Immature natural killer cell (primary cell): ENCODE measurements around the gene NBEAL2. TPM values are rescaled to one million over a fixed set of nuclear protein-coding genes. Genes with fewer than 3 reads are reported as not detected.
"Not testable (repeated sequence)": the region's sequence is repeated elsewhere in the genome, so short reads cannot be mapped to it uniquely, and the experiment has no call there.

Source experiments
- DNase-seq, 3 donors: peaks; one replicate each; pipeline ENCODE4 v3.0.0; 2022; ENCODE audit warnings: mixed read lengths in 1 of 3
- H3K27ac Mint-ChIP-seq, 6 donors: one replicate each; pipeline ENCODE4 v1.8.0; 2020; ENCODE audit warnings: mixed read lengths in 6 of 6, mild to moderate bottlenecking in 5 of 6, inconsistent platforms in 4 of 6, moderate library complexity in 3 of 6
- H3K27me3 Mint-ChIP-seq, 3 donors: one replicate each; pipeline ENCODE4 v1.8.0; 2020 to 2021; ENCODE audit warnings: low read depth in 3 of 3, mild to moderate bottlenecking in 3 of 3, mixed read lengths in 3 of 3, moderate library complexity in 3 of 3, inconsistent platforms in 1 of 3
- H3K36me3 Mint-ChIP-seq, 3 donors: one replicate each; pipeline ENCODE4 v1.8.0; 2020; ENCODE audit warnings: mixed read lengths in 3 of 3, inconsistent platforms in 2 of 3, mild to moderate bottlenecking in 2 of 3
- H3K4me1 Mint-ChIP-seq, 2 donors: one replicate each; pipeline ENCODE4 v1.8.0; 2020; ENCODE audit warnings: inconsistent platforms in 2 of 2, mild to moderate bottlenecking in 2 of 2, mixed read lengths in 2 of 2, moderate library complexity in 1 of 2
- H3K4me3 Mint-ChIP-seq, 5 donors: one replicate each; pipeline ENCODE4 v1.8.0; 2020; ENCODE audit warnings: mild to moderate bottlenecking in 5 of 5, mixed read lengths in 5 of 5, inconsistent platforms in 3 of 5, moderate library complexity in 3 of 5
- H3K9me3 Mint-ChIP-seq, 6 donors: one replicate each; pipeline ENCODE4 v1.8.0; 2020; ENCODE audit warnings: mild to moderate bottlenecking in 6 of 6, mixed read lengths in 6 of 6, inconsistent platforms in 4 of 6, moderate library complexity in 3 of 6
- polyA plus RNA-seq, 3 donors: library from polyadenylated mRNA; unstranded; fragments of 300-500 nt; fragmentation: Illumina TruSeq; gene quantifications; one replicate each; pipeline ENCODE4 v1.2.3, GENCODE V29; 2021

Gene NBEAL2
- polyA plus RNA-seq, 3 donors from 2014 or later = 7.9 to 28.4 (median 9.9) TPM

DNA sequence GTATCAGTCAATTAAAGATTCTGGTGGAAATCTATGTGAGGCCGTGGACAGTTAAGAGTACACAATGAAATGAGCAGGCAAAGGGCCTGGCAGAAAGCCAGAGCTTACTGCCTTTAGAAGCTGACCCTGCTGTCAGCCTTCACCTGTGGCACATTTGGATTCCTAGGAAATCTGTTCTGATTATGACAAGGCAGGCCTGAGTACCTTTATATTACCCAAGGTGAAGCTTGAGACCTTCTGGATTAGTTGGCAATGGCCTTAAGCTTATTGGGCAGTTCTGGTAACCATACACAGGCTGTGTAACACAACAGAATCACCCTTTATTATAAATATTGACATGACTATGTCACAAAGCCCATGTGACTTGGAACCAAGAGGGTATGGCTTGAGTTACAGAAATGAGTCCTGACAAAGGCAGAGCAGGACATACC, 43.2 kb downstream of the NBEAL2 start:
- H3K9me3 Mint-ChIP-seq = no peaks in the 10 kb centered on the region
- DNase-seq = no peak
- peaks cover 0 to 19% (median 3%) of the 10 kb centered on the region in 3 donors for H3K36me3 Mint-ChIP-seq
- peaks cover 35 to 53% of the 10 kb centered on the region in 2 donors for H3K4me1 Mint-ChIP-seq
- peaks cover 0 to 8% (median 0%) of the 10 kb centered on the region in 3 donors for H3K27me3 Mint-ChIP-seq
- peak overlapping the region in 1 of 6 donors; percentile 36 for H3K27ac Mint-ChIP-seq
- H3K4me3 Mint-ChIP-seq = no peak overlapping the region

DNA sequence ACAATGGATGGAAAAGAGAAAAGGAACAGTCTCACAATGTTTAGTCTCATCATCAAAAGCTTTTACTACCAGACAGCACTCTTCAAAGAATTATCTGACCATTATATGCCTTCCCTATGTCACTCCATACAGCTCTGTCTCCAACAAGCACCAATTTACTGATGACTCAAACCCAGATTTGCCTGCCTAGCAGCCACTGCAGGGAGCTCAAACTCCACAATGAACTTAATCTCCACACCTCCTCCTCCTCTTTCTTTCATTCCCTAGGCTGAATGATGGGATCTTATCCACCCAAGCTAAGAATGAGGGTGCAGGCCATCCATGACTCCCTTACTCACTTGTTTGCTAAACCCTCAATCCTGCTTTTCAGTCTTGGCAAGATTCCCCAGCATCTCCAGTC, 45.5 kb downstream of the NBEAL2 start:
- H3K4me3 Mint-ChIP-seq = no peak overlapping the region
- no peaks in the 10 kb centered on the region for H3K9me3 Mint-ChIP-seq
- H3K4me1 Mint-ChIP-seq = peaks cover 17 to 31% of the 10 kb centered on the region in 2 donors
- peaks cover 0 to 7% (median 0%) of the 10 kb centered on the region in 3 donors for H3K27me3 Mint-ChIP-seq
- peaks cover 0 to 21% (median 2%) of the 10 kb centered on the region in 3 donors for H3K36me3 Mint-ChIP-seq
- no peak for DNase-seq
- H3K27ac Mint-ChIP-seq = peak overlapping the region in 2 of 6 donors; percentile 2 to 42

DNA sequence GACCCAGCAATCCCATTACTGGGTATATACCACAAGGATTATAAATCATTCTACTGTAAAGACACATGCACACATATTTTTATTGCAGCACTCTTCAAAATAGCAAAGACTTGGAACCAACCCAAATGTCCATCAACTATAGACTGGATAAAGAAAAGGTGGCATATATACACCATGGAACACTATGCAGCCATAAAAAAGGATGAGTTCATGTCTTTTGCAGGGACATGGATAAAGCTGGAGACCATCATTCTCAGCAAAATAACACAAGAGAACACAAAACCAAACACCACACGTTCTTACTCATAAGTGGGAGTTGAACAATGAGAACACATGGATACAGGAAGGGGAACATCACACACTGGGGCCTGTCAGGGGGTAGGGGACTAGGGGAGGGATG, 47.0 kb downstream of the NBEAL2 start:
- H3K27ac Mint-ChIP-seq = peak overlapping the region in 3 of 6 donors; percentile 7 to 74 (median 31)

DNA sequence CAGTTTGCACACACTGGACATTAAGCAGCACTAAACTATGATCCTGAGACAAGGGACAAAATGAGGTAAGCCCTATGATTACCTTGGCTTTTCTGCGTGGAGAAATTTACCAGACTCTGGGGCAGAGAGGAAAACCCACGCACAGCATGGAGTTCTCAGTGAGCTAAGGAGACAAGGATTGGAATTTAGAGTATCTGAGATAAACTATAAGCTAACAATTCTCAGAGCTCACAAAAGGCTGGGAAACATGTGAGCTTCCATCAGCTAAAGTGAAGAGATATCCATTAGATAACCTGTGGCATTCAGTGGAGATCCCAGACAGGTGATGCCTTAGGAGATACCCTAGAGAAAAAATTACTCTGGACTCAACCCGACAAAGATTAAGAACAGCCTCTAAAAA, 48.7 kb downstream of the NBEAL2 start:
- DNase-seq = no peak
- Mint-ChIP-seq H3K27ac (peak overlapping the region in 2 of 6 donors; percentile 22 to 49), H3K4me1 (peaks cover 21 to 45% of the 10 kb centered on the region in 2 donors), H3K9me3 (no peaks in the 10 kb centered on the region), H3K4me3 (no peak overlapping the region), H3K27me3 (no peaks in the 10 kb centered on the region), H3K36me3 (peaks cover 0 to 22% (median 3%) of the 10 kb centered on the region in 3 donors)

More for the DNA sequence above, 47.0 kb downstream of the NBEAL2 start:
- not testable (repeated sequence) for H3K27me3 Mint-ChIP-seq, H3K9me3 Mint-ChIP-seq, H3K4me3 Mint-ChIP-seq, DNase-seq
- peaks cover 0 to 18% (median 0%) of the 10 kb centered on the region in 3 donors for H3K36me3 Mint-ChIP-seq
- H3K4me1 Mint-ChIP-seq = peaks cover 22 to 34% of the 10 kb centered on the region in 2 donors

DNA sequence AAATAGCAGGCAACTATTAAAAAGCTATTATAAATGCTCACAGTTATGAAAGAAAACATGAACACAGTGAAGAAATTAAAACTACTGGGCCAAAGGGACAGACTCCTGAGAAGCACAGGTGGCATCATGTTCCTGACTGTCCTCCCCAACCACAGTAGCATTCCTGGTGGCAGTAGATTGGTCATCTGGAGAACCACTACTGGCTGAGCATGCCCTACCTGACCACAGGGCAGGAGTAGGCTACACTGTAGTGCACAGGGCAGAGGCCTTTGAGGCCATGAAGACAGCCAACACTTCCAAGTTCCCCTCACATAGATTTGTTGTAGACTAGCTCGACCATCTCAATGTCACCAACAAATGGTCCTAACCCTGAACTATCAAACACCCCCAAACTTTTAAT, 49.2 kb downstream of the NBEAL2 start:
- Mint-ChIP-seq H3K9me3 (no peaks in the 10 kb centered on the region), H3K4me3 (no peak overlapping the region), H3K27me3 (no peaks in the 10 kb centered on the region), H3K36me3 (peaks cover 0 to 24% (median 4%) of the 10 kb centered on the region in 3 donors), H3K27ac (peak overlapping the region in 1 of 6 donors; percentile 38), H3K4me1 (peaks cover 21 to 47% of the 10 kb centered on the region in 2 donors)
- no peak for DNase-seq

DNA sequence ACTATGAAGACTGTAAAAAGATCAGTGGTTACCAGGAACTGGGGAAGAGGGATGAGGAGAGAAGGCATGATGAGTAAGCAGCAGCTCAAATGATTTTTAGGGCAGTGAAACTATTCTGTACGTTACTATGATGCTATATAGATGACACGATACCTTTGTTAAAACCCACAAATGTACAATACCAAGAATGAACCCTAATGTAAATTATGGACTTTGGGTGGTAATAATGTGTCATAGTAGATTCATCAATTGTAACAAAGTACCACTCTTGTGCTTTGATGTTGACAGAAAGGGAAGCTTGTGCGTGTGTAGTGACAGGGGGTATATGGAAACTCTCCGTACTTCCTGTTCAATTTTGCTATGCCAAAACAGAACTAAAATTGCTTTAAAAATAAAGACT, 51.6 kb downstream of the NBEAL2 start:
- not testable (repeated sequence) for DNase-seq, H3K9me3 Mint-ChIP-seq, H3K4me3 Mint-ChIP-seq, H3K27me3 Mint-ChIP-seq
- Mint-ChIP-seq H3K4me1 (peaks cover 13 to 31% of the 10 kb centered on the region in 2 donors), H3K27ac (peak overlapping the region in 5 of 6 donors; percentile 7 to 82 (median 18)), H3K36me3 (peaks cover 12 to 42% (median 16%) of the 10 kb centered on the region in 3 donors)

DNA sequence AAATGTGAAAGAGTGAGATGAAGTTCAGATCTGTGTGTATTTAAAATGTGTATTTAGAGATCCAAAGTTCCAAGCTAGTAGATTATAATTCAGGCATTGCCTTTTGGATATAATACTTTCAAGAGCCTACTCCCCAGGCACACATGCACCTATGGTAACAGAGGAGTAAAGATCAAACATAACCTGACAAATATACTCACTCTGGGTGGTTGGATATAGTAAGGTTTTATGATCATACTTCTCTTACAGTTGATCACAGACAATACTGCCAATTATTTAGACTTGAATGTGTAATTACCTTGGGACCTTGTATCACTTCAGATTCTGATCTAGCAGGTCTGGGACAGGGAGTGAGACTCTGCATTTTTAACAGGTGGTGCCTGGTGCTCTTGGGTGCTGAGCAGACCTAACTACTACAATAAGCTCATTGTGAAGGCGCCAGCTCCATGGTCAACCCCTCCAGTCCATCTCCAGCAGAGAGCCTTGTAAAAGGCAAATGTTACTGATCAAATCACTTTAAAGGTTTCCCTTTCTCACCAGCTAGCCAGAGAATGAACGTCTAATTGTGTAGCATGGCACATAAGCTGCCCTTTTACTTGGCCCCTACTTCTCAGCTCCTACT, 55.5 kb downstream of the NBEAL2 start:
- Mint-ChIP-seq H3K36me3 (peaks cover 25 to 44% (median 29%) of the 10 kb centered on the region in 3 donors), H3K4me1 (peaks cover 28 to 49% of the 10 kb centered on the region in 2 donors), H3K4me3 (no peak overlapping the region), H3K27me3 (peaks cover 8 to 16% (median 16%) of the 10 kb centered on the region in 3 donors), H3K9me3 (no peaks in the 10 kb centered on the region), H3K27ac (peak overlapping the region in 5 of 6 donors; percentile 31 to 49 (median 40))
- DNase-seq = no peak

DNA sequence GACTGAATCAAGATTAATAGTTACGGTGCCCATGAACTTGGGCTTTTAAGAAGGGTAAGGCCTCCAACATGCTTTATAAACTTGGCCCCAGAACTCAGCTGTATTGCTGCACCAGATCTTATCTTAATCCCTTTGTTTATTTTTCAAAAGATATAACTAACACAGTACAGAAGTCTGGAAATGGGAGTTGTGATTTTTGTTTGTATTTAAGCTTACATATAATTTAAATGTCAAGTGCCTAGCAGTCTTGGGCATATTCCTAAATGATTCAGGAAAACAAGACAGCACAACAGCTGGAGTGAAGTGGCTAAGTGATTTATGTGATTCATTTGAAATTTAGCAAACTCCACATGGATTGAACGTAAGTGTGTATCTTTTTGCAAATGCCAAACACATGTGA, 56.2 kb downstream of the NBEAL2 start:
- no peaks in the 10 kb centered on the region for H3K9me3 Mint-ChIP-seq
- DNase-seq = no peak
- H3K4me3 Mint-ChIP-seq = no peak overlapping the region
- H3K27ac Mint-ChIP-seq = peak overlapping the region in 3 of 6 donors; percentile 20 to 49 (median 47)
- peaks cover 8 to 16% (median 16%) of the 10 kb centered on the region in 3 donors for H3K27me3 Mint-ChIP-seq
- H3K4me1 Mint-ChIP-seq = peaks cover 28 to 47% of the 10 kb centered on the region in 2 donors
- peaks cover 29 to 51% (median 35%) of the 10 kb centered on the region in 3 donors for H3K36me3 Mint-ChIP-seq

DNA sequence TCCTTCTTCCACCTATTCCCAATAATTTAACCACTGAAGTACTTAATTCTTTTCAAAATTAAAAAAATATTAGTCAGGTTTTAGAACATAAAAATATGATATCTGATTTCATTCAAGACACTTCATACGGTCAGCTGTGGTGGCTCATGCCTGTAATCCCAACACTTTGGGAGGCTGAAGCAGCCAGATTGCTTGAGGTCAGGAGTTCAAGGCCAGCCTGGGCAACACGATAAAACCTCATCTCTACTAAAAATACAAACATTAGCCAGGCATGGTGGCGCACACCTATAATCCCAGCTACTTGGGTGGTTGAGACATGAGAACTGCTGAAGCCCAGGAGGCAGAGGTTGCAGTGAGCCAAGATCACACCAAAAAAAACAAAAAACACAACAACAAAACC, 56.7 kb downstream of the NBEAL2 start:
- Mint-ChIP-seq H3K4me3 (no peak overlapping the region), H3K36me3 (peaks cover 29 to 56% (median 39%) of the 10 kb centered on the region in 3 donors), H3K27me3 (peaks cover 8 to 16% (median 16%) of the 10 kb centered on the region in 3 donors), H3K9me3 (no peaks in the 10 kb centered on the region), H3K27ac (peak overlapping the region in 5 of 6 donors; percentile 26 to 76 (median 49)), H3K4me1 (peaks cover 24 to 42% of the 10 kb centered on the region in 2 donors)
- DNase-seq = no peak

DNA sequence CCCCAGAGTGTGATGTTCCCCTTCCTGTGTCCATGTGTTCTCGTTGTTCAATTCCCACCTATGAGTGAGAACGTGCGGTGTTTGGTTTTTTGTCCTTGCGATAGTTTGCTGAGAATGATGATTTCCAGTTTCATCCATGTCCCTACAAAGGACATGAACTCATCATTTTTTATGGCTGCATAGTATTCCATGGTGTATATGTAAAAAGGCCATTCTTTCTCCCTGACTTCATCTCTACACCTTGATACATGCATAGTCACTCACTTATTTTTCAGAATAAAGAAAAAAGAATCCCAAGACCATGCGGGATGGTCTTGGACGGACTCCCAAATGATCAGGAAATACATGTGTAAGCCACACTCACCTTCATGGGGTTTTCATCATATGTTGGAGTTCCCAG, 57.8 kb downstream of the NBEAL2 start:
- H3K9me3 Mint-ChIP-seq = not testable (repeated sequence)
- Mint-ChIP-seq H3K36me3 (peaks cover 29 to 61% (median 47%) of the 10 kb centered on the region in 3 donors), H3K4me3 (peak overlapping the region; percentile 36 to 67 (median 57))

DNA sequence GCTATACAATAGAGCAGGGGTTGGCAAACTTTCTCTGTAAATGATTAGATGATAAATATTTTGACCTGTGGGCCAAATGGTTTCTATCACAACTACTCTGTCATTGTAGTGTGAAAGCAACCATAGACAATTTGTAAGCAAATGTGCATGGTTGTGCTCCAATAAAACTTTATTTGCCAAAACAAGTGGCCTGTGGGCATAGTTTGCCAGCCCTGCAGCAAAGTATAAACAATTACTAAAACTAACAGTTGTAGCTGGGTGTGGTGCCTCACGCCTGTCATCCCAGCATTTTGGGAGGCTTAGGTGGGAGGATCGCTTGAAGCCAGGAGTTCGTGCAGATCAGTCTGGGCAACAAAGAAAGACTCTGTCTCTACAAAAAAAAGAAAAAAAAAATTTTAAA, 61.6 kb downstream of the NBEAL2 start:
- no peak for DNase-seq
- peak overlapping the region in 3 of 6 donors; percentile 6 to 30 (median 28) for H3K27ac Mint-ChIP-seq
- peaks cover 18 to 30% of the 10 kb centered on the region in 2 donors for H3K4me1 Mint-ChIP-seq
- peaks cover 21 to 48% (median 48%) of the 10 kb centered on the region in 3 donors for H3K36me3 Mint-ChIP-seq
- H3K9me3 Mint-ChIP-seq = no peaks in the 10 kb centered on the region
- H3K27me3 Mint-ChIP-seq = peaks cover 8 to 18% (median 16%) of the 10 kb centered on the region in 3 donors
- no peak overlapping the region for H3K4me3 Mint-ChIP-seq

More for the DNA sequence above, 57.8 kb downstream of the NBEAL2 start:
- Mint-ChIP-seq H3K27me3 (peaks cover 8 to 16% (median 16%) of the 10 kb centered on the region in 3 donors), H3K27ac (peak overlapping the region; percentile 76 to 96 (median 92)), H3K4me1 (peaks cover 20 to 32% of the 10 kb centered on the region in 2 donors)
- not testable (repeated sequence) for DNase-seq

DNA sequence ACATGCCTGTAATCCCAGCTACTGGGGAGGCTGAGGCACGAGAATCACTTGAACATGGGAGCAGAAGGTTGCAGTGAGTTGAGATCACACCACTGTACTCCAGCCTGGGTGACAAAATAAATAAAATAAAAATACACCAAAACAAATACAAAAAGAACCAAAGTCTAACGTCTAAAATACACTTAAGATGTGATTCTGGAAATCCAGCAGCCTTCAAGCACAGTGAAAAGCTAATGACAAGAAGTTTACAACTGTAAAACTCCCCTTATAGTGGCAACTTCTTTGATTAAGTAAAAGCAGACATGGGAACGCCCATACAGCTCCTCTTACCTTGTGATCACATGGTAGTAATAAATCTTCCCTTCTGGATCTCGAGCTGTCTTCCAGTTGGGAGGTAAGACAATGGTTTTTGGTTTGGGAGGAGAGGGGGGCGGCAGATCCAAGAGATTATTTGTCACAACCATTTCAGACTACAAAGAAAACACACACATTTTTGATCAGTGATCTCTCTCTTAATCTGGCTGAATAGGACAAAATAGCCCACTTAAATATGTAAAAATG, 62.8 kb downstream of the NBEAL2 start:
- H3K9me3 Mint-ChIP-seq = no peaks in the 10 kb centered on the region
- H3K27me3 Mint-ChIP-seq = peaks cover 8 to 15% (median 12%) of the 10 kb centered on the region in 3 donors
- H3K36me3 Mint-ChIP-seq = peaks cover 20 to 42% (median 41%) of the 10 kb centered on the region in 3 donors
- no peak for DNase-seq
- peak overlapping the region in 2 of 6 donors; percentile 40 to 71 for H3K27ac Mint-ChIP-seq
- peaks cover 16 to 31% of the 10 kb centered on the region in 2 donors for H3K4me1 Mint-ChIP-seq
- H3K4me3 Mint-ChIP-seq = no peak overlapping the region

DNA sequence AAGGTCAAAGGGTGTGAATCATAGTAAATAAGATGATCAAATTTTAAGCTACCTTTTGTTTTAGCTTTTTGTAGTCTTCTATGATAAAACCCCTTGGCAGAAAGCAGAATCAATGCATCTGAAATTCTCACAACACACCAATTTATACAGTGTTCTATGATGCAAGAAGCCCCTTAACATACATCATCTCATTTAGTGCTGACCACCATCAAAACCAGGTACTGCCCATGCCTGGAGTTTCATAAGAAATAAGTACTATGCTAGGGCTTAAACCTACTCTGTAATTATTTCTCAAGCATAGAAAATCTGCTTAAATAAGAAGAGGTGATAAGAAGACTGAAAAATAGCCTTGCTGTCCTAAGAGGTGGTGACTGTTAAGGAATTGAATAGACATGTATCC, 67.6 kb downstream of the NBEAL2 start:
- DNase-seq = no peak
- Mint-ChIP-seq H3K9me3 (no peaks in the 10 kb centered on the region), H3K36me3 (peaks cover 8 to 14% (median 14%) of the 10 kb centered on the region in 3 donors), H3K4me1 (peaks cover 0 to 11% of the 10 kb centered on the region in 2 donors), H3K27me3 (peaks cover 0 to 1% (median 0%) of the 10 kb centered on the region in 3 donors), H3K4me3 (no peak overlapping the region), H3K27ac (peak overlapping the region in 3 of 6 donors; percentile 5 to 36 (median 21))

DNA sequence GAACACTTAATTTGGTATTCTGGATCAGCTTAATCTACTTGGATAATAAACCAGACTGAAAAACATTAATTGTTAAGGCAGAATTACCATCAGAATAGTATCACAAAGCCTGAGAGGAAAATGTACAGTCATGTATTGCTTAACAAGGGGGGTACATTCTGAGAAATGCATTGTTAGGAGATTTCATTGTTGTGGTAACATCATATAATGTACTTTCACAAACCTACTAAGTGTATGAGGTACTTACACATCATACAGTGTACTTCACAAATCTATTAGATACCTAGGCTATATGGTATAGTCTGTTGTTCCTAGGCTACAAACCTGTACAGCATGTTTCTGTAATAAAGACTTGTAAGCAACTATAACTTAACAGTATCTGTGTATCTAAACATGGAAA, 68.2 kb downstream of the NBEAL2 start:
- H3K9me3 Mint-ChIP-seq = no peaks in the 10 kb centered on the region
- peaks cover 0 to 1% (median 0%) of the 10 kb centered on the region in 3 donors for H3K27me3 Mint-ChIP-seq
- peak overlapping the region in 4 of 6 donors; percentile 1 to 36 (median 28) for H3K27ac Mint-ChIP-seq
- H3K36me3 Mint-ChIP-seq = peaks cover 6 to 13% (median 9%) of the 10 kb centered on the region in 3 donors
- H3K4me3 Mint-ChIP-seq = no peak overlapping the region
- H3K4me1 Mint-ChIP-seq = peaks cover 0 to 11% of the 10 kb centered on the region in 2 donors
- DNase-seq = no peak
